NCI-H1417 treated with DMSO at 0.1 percent for 48 hours (cell line): ENCODE results near the gene PACSIN2.

Source experiments
- DNase-seq: peaks from one replicate; lab custom pipeline; 2025; lab: John Stamatoyannopoulos, UW

PACSIN2 gene

GRCh38 chr22:42857845-42858481, 157.0 kb downstream of the PACSIN2 start:
- no peak for DNase-seq

- peak; percentile 53 for DNase-seq
Observed at GRCh38 chr22:42856865-42857704, 157.9 kb downstream of the PACSIN2 start, which contains the start of gene ARFGAP3. ARFGAP3 (minus strand) TSS chr22:42857273; CDS start chr22:42857182, 91 bp downstream.

- no peak for DNase-seq
Observed at GRCh38 chr22:42856179-42856864, 158.6 kb downstream of the PACSIN2 start.

GRCh38 chr22:42855721-42856120, 159.2 kb downstream of the PACSIN2 start:
- DNase-seq: no peak

GRCh38 chr22:42855211-42855610, 159.7 kb downstream of the PACSIN2 start:
- no peak for DNase-seq

GRCh38 chr22:42848941-42849550, 165.9 kb downstream of the PACSIN2 start:
- no peak for DNase-seq

GRCh38 chr22:42847110-42847509, 167.8 kb downstream of the PACSIN2 start:
- no peak for DNase-seq

- DNase-seq: no peak
Observed at GRCh38 chr22:42844756-42845155, 170.2 kb downstream of the PACSIN2 start.

- DNase-seq: no peak
Observed at GRCh38 chr22:42842658-42843370, 172.1 kb downstream of the PACSIN2 start.

- DNase-seq: no peak
Observed at GRCh38 chr22:42841444-42841843, 173.5 kb downstream of the PACSIN2 start.

- DNase-seq: no peak
Observed at GRCh38 chr22:42837556-42837955, 177.4 kb downstream of the PACSIN2 start.

GRCh38 chr22:42836026-42836425, 178.9 kb downstream of the PACSIN2 start:
- no peak for DNase-seq

GRCh38 chr22:42834177-42834949, 180.6 kb downstream of the PACSIN2 start:
- DNase-seq: no peak

GRCh38 chr22:42833104-42833503, 181.8 kb downstream of the PACSIN2 start:
- DNase-seq: no peak

- no peak for DNase-seq
Observed at GRCh38 chr22:42831712-42832111, 183.2 kb downstream of the PACSIN2 start.

- no peak for DNase-seq
Observed at GRCh38 chr22:42830161-42830560, 184.8 kb downstream of the PACSIN2 start.

- DNase-seq: no peak
Observed at GRCh38 chr22:42829302-42829701, 185.6 kb downstream of the PACSIN2 start.

GRCh38 chr22:42825796-42826195, 189.2 kb downstream of the PACSIN2 start:
- DNase-seq: no peak

GRCh38 chr22:42821386-42821785, 193.6 kb downstream of the PACSIN2 start:
- no peak for DNase-seq

- no peak for DNase-seq
Observed at GRCh38 chr22:42820045-42820763, 194.7 kb downstream of the PACSIN2 start.
